ENCODE results near the gene SLC28A3. TPM values are rescaled to one million over a fixed set of nuclear protein-coding genes. Genes with fewer than 3 reads are reported as not detected.

Gene SLC28A3
- total RNA-seq, 1 experiment from 2014 or later: 0.13 TPM

- H3K27ac ChIP-seq: peak overlapping the region; percentile 47; the same call in 1 of the 2 replicates
- no peaks in the 10 kb centered on the region; the same call in 1 of the 2 replicates for H3F3A ChIP-seq (ENCODE audit: insufficient read depth, low read depth)
- H3K9me3 ChIP-seq (ENCODE audit: insufficient read depth, low read depth): 0 out of 2 replicates have a peak, but pooled peaks cover 6% of the 10 kb centered on the region
- no peaks in the 10 kb centered on the region for H3K9me2 ChIP-seq (ENCODE audit: insufficient read depth)
- no TSS peak for BruUV-seq (replicated peaks)
- H3K4me2 ChIP-seq: peak overlapping the region; percentile 35
- intact Hi-C loops (cut with micrococcal nuclease; ENCODE audit: unreplicated experiment): no loop called here
- POLR2A ChIA-PET (ENCODE audit: unreplicated experiment): interaction anchor here (0.6 kb wide), 1 partner anchor 42 kb away, joined by 3 read pairs; no protein-coding TSS in a partner anchor
- H3K4me1 ChIP-seq (replicated peaks; ENCODE audit: insufficient read depth): peaks cover 10% of the 10 kb centered on the region
- H3K27me3 ChIP-seq (ENCODE audit: insufficient read depth, low read depth): no peaks in the 10 kb centered on the region
- no peak for TF ChIP-seq EZH2 (IDR thresholded peaks at IDR 0.05; ENCODE audit: low read depth)
- TF ChIP-seq, protein P1, sequence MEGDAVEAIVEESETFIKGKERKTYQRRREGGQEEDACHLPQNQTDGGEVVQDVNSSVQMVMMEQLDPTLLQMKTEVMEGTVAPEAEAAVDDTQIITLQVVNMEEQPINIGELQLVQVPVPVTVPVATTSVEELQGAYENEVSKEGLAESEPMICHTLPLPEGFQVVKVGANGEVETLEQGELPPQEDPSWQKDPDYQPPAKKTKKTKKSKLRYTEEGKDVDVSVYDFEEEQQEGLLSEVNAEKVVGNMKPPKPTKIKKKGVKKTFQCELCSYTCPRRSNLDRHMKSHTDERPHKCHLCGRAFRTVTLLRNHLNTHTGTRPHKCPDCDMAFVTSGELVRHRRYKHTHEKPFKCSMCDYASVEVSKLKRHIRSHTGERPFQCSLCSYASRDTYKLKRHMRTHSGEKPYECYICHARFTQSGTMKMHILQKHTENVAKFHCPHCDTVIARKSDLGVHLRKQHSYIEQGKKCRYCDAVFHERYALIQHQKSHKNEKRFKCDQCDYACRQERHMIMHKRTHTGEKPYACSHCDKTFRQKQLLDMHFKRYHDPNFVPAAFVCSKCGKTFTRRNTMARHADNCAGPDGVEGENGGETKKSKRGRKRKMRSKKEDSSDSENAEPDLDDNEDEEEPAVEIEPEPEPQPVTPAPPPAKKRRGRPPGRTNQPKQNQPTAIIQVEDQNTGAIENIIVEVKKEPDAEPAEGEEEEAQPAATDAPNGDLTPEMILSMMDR (conservative IDR thresholded peaks at IDR 0.05): no peak
- H4K20me1 ChIP-seq (ENCODE audit: insufficient read depth): no peaks in the 10 kb centered on the region
- H3K36me3 ChIP-seq (ENCODE audit: low read depth): no peaks in the 10 kb centered on the region
- H2AFZ ChIP-seq: no peak overlapping the region
- no peaks in the 10 kb centered on the region for H3K79me2 ChIP-seq (ENCODE audit: low read depth)
- CTCF ChIA-PET: interaction anchor here (1.1 kb wide), 1 partner anchor 9 kb away, joined by 3 read pairs; no protein-coding TSS in a partner anchor
- H3K4me3 ChIP-seq: no peak overlapping the region
- DNase-seq: peak; percentile 11 to 63
Observed at GRCh38 chr9:84325347-84325973, 15.1 kb downstream of the SLC28A3 start.

DNA sequence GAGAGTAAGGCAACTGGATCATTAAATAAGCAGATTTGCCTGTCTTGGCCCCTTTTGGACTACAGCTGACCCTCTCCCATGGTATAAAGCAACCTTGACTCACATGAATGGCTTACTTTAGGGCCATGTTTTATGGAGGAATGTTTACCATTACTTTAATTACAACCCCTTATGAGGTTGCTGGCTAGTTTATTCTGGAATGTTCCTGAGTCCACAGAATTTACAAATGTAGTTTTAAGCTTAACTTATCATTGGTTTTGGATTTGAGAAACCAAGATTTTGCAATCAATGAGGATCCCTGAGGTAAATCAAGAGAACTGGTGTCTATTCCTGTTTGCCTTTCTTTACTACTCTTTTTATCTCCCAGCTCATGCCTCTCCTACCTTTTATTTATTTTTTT is 15.7 kb downstream of the SLC28A3 start:
- Histone ChIP-seq H3K36me3 (ENCODE audit: low read depth) (no peaks in the 10 kb centered on the region), H3K27ac (peak overlapping the region; percentile 47; the same call in 1 of the 2 replicates), H3K9me2 (ENCODE audit: insufficient read depth) (no peaks in the 10 kb centered on the region), H3K4me2 (no peak overlapping the region), H3K4me3 (no peak overlapping the region), H3K9me3 (ENCODE audit: insufficient read depth, low read depth) (0 out of 2 replicates have a peak, but pooled peaks cover 6% of the 10 kb centered on the region), H4K20me1 (ENCODE audit: insufficient read depth) (no peaks in the 10 kb centered on the region), H3K79me2 (ENCODE audit: low read depth) (no peaks in the 10 kb centered on the region), H2AFZ (no peak overlapping the region), H3K4me1 (replicated peaks; ENCODE audit: insufficient read depth) (peaks cover 10% of the 10 kb centered on the region), H3K27me3 (ENCODE audit: insufficient read depth, low read depth) (no peaks in the 10 kb centered on the region), H3F3A (ENCODE audit: insufficient read depth, low read depth) (no peaks in the 10 kb centered on the region; the same call in 1 of the 2 replicates)
- intact Hi-C loops (cut with micrococcal nuclease; ENCODE audit: unreplicated experiment): no loop called here
- ChIA-PET CTCF (interaction anchor here (1.1 kb wide), 1 partner anchor 9 kb away, joined by 3 read pairs; no protein-coding TSS in a partner anchor), POLR2A (ENCODE audit: unreplicated experiment) (no interaction called here)
- TF ChIP-seq, protein P1 (conservative IDR thresholded peaks at IDR 0.05): no peak
- no peak for TF ChIP-seq EZH2 (IDR thresholded peaks at IDR 0.05; ENCODE audit: low read depth)
- BruUV-seq (replicated peaks): no TSS peak
- no peak for DNase-seq

DNA sequence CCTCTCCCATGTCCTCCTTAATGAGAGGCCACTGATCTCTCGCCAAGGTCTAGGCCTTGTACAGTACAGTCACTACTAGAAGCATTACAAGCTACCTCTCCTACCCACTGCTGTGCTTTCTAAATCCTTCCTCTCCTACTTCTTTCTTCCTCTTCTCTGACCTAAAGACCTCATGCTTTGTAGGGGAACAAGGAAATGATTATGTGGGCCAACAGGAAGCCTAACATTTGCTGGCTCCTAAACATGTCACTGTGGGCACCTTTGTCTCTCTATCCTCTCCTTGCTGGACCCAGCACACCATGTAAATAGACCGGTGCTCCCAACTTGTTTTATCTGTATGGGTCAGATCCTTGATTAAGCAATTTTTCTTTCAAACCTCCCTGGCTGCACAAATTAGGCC is 16.7 kb downstream of the SLC28A3 start:
- ChIA-PET POLR2A (ENCODE audit: unreplicated experiment) (no interaction called here), CTCF (interaction anchor here (0.6 kb wide), 1 partner anchor 703 kb away, joined by 4 read pairs; no protein-coding TSS in a partner anchor)
- Histone ChIP-seq H3K36me3 (ENCODE audit: low read depth) (no peaks in the 10 kb centered on the region), H3K9me3 (ENCODE audit: insufficient read depth, low read depth) (0 out of 2 replicates have a peak, but pooled peaks cover 6% of the 10 kb centered on the region), H3F3A (ENCODE audit: insufficient read depth, low read depth) (no peaks in the 10 kb centered on the region; the same call in 1 of the 2 replicates), H3K9me2 (ENCODE audit: insufficient read depth) (no peaks in the 10 kb centered on the region), H3K27ac (no peak overlapping the region), H3K4me3 (no peak overlapping the region), H4K20me1 (ENCODE audit: insufficient read depth) (no peaks in the 10 kb centered on the region), H3K4me2 (no peak overlapping the region), H3K27me3 (ENCODE audit: insufficient read depth, low read depth) (no peaks in the 10 kb centered on the region), H3K4me1 (replicated peaks; ENCODE audit: insufficient read depth) (peaks cover 10% of the 10 kb centered on the region), H3K79me2 (ENCODE audit: low read depth) (no peaks in the 10 kb centered on the region), H2AFZ (no peak overlapping the region)
- intact Hi-C loops (cut with micrococcal nuclease; ENCODE audit: unreplicated experiment): no loop called here
- DNase-seq: no peak
- no peak for TF ChIP-seq EZH2 (IDR thresholded peaks at IDR 0.05; ENCODE audit: low read depth)
- TF ChIP-seq, protein P1 (conservative IDR thresholded peaks at IDR 0.05): no peak
- BruUV-seq (replicated peaks): no TSS peak
